Measurements from ENCODE around the gene C1QTNF8. TPM values are rescaled to one million over a fixed set of nuclear protein-coding genes. Genes with fewer than 3 reads are reported as not detected.

Gene C1QTNF8
- total and polyA plus RNA-seq, 2 of the 8 experiments (the other 6 are each of a cell fraction or from before 2014, with no cell fraction given): not detected

GRCh38 chr16:1100084-1100800 lies 4.2 kb upstream of the C1QTNF8 start (continued):
- TF ChIP-seq, protein P1, sequence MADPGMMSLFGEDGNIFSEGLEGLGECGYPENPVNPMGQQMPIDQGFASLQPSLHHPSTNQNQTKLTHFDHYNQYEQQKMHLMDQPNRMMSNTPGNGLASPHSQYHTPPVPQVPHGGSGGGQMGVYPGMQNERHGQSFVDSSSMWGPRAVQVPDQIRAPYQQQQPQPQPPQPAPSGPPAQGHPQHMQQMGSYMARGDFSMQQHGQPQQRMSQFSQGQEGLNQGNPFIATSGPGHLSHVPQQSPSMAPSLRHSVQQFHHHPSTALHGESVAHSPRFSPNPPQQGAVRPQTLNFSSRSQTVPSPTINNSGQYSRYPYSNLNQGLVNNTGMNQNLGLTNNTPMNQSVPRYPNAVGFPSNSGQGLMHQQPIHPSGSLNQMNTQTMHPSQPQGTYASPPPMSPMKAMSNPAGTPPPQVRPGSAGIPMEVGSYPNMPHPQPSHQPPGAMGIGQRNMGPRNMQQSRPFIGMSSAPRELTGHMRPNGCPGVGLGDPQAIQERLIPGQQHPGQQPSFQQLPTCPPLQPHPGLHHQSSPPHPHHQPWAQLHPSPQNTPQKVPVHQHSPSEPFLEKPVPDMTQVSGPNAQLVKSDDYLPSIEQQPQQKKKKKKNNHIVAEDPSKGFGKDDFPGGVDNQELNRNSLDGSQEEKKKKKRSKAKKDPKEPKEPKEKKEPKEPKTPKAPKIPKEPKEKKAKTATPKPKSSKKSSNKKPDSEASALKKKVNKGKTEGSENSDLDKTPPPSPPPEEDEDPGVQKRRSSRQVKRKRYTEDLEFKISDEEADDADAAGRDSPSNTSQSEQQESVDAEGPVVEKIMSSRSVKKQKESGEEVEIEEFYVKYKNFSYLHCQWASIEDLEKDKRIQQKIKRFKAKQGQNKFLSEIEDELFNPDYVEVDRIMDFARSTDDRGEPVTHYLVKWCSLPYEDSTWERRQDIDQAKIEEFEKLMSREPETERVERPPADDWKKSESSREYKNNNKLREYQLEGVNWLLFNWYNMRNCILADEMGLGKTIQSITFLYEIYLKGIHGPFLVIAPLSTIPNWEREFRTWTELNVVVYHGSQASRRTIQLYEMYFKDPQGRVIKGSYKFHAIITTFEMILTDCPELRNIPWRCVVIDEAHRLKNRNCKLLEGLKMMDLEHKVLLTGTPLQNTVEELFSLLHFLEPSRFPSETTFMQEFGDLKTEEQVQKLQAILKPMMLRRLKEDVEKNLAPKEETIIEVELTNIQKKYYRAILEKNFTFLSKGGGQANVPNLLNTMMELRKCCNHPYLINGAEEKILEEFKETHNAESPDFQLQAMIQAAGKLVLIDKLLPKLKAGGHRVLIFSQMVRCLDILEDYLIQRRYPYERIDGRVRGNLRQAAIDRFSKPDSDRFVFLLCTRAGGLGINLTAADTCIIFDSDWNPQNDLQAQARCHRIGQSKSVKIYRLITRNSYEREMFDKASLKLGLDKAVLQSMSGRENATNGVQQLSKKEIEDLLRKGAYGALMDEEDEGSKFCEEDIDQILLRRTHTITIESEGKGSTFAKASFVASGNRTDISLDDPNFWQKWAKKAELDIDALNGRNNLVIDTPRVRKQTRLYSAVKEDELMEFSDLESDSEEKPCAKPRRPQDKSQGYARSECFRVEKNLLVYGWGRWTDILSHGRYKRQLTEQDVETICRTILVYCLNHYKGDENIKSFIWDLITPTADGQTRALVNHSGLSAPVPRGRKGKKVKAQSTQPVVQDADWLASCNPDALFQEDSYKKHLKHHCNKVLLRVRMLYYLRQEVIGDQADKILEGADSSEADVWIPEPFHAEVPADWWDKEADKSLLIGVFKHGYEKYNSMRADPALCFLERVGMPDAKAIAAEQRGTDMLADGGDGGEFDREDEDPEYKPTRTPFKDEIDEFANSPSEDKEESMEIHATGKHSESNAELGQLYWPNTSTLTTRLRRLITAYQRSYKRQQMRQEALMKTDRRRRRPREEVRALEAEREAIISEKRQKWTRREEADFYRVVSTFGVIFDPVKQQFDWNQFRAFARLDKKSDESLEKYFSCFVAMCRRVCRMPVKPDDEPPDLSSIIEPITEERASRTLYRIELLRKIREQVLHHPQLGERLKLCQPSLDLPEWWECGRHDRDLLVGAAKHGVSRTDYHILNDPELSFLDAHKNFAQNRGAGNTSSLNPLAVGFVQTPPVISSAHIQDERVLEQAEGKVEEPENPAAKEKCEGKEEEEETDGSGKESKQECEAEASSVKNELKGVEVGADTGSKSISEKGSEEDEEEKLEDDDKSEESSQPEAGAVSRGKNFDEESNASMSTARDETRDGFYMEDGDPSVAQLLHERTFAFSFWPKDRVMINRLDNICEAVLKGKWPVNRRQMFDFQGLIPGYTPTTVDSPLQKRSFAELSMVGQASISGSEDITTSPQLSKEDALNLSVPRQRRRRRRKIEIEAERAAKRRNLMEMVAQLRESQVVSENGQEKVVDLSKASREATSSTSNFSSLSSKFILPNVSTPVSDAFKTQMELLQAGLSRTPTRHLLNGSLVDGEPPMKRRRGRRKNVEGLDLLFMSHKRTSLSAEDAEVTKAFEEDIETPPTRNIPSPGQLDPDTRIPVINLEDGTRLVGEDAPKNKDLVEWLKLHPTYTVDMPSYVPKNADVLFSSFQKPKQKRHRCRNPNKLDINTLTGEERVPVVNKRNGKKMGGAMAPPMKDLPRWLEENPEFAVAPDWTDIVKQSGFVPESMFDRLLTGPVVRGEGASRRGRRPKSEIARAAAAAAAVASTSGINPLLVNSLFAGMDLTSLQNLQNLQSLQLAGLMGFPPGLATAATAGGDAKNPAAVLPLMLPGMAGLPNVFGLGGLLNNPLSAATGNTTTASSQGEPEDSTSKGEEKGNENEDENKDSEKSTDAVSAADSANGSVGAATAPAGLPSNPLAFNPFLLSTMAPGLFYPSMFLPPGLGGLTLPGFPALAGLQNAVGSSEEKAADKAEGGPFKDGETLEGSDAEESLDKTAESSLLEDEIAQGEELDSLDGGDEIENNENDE (IDR thresholded peaks at IDR 0.05; ENCODE audit: insufficient replicate concordance, low read length): no peak
- TF ChIP-seq CTCF (IDR thresholded peaks at IDR 0.05; ENCODE audit: control extremely low read depth in 1 of 3, insufficient read depth in 1 of 3, low read depth in 1 of 3, low read length in 3 of 3): no peak
- no peak for TF ChIP-seq POU5F1 (IDR thresholded peaks at IDR 0.05; ENCODE audit: low read depth, low read length)
- TF ChIP-seq BACH1 (IDR thresholded peaks at IDR 0.05; ENCODE audit: low read length): no peak
- TF ChIP-seq RNF2 (IDR thresholded peaks at IDR 0.05; ENCODE audit: borderline replicate concordance, low read depth, low read length, missing control alignments, poor library complexity, severe bottlenecking): no peak
- no peak for TF ChIP-seq CEBPB (IDR thresholded peaks at IDR 0.05; ENCODE audit: low read depth, low read length)
- TF ChIP-seq BCL11A (IDR thresholded peaks at IDR 0.05; ENCODE audit: low read depth in 2 of 2, low read length in 2 of 2): no peak

All from H1 (cell line).